Gastroesophageal sphincter (tissue), 4 donors: ENCODE data around the gene DMBX1. TPM values are rescaled to one million over a fixed set of nuclear protein-coding genes. Genes with fewer than 3 reads are reported as not detected.

Experiments used
- ATAC-seq: fragments of 150-250 bp; one replicate; pipeline ENCODE4 v1.9.1; 2016; ENCODE audit warnings: mild to moderate bottlenecking, moderate library complexity
- H3K27ac ChIP-seq, 4 donors: fragments of 200-600 bp; sonication (generic) in 3 of 4; 1 replicate in 3 of 4; 2 replicates in 1 of 4; pipeline ENCODE4 v1.5.1; 2016 to 2019
- H3K27me3 ChIP-seq: fragments of 200-600 bp; sonication (generic); one replicate; pipeline ENCODE4 v1.5.1; 2019
- H3K36me3 ChIP-seq, 2 donors: fragments of 200-600 bp; sonication (generic); one replicate each; pipeline ENCODE4 v1.5.1; 2019; ENCODE audit warnings: control low read depth in 1 of 2
- H3K4me1 ChIP-seq, 3 donors: fragments of 200-600 bp; sonication (generic); 1 replicate in 2 of 3; 2 replicates in 1 of 3; pipeline ENCODE4 v1.5.1; 2016 to 2019; ENCODE audit warnings: control low read depth in 2 of 3
- H3K4me3 ChIP-seq, 2 donors: fragments of 200-600 bp; sonication (generic); one replicate each; pipeline ENCODE4 v1.5.1; 2019; ENCODE audit warnings: mild to moderate bottlenecking in 1 of 2, moderate library complexity in 1 of 2
- H3K9me3 ChIP-seq, 3 donors: fragments of 200-600 bp; sonication (generic); one replicate each; pipeline ENCODE4 v1.5.1; 2017 to 2019; ENCODE audit warnings: control low read depth in 2 of 3
- CTCF ChIP-seq, 4 experiments: fragments of 200-600 bp in 2 of 4; fragments of 450-650 bp in 2 of 4; sonication (generic) in 1 of 4; IDR thresholded peaks; one replicate each; pipeline ENCODE4 v1.5.1; 2017 to 2019; ENCODE audit warnings: antibody characterized with exemption in 4 of 4, mild to moderate bottlenecking in 2 of 4, moderate library complexity in 2 of 4
- EP300 ChIP-seq: sonication (generic); formaldehyde crosslinking; IDR thresholded peaks from one replicate; pipeline ENCODE4 v1.6.1; 2017; ENCODE audit warnings: antibody characterized with exemption, mild to moderate bottlenecking
- POLR2A ChIP-seq, 2 donors: fragments of 450-650 bp; IDR thresholded peaks; one replicate each; pipeline ENCODE4 v1.6.1; 2017; ENCODE audit warnings: antibody characterized with exemption in 2 of 2, mild to moderate bottlenecking in 2 of 2, moderate library complexity in 1 of 2
- POLR2AphosphoS5 ChIP-seq: sonication (generic); formaldehyde crosslinking; IDR thresholded peaks from one replicate; pipeline ENCODE4 v1.6.1; 2017; ENCODE audit warnings: antibody characterized with exemption
- WGBS, 2 donors: methylation state at CpG; one replicate each; pipeline ENCODE4 v1.1.5; 2018; ENCODE audit warnings: low coverage in 1 of 2; 5-methylcytosine and 5-hydroxymethylcytosine counted together
- total RNA-seq, 4 donors: library from RNA; depleted of rRNA; stranded (reverse); fragments of >200 nt; gene quantifications; one replicate each; pipeline ENCODE4 v1.1.0, GENCODE V29; 2016

The DMBX1 gene
- total RNA-seq, 4 donors from 2014 or later: not detected

DNA sequence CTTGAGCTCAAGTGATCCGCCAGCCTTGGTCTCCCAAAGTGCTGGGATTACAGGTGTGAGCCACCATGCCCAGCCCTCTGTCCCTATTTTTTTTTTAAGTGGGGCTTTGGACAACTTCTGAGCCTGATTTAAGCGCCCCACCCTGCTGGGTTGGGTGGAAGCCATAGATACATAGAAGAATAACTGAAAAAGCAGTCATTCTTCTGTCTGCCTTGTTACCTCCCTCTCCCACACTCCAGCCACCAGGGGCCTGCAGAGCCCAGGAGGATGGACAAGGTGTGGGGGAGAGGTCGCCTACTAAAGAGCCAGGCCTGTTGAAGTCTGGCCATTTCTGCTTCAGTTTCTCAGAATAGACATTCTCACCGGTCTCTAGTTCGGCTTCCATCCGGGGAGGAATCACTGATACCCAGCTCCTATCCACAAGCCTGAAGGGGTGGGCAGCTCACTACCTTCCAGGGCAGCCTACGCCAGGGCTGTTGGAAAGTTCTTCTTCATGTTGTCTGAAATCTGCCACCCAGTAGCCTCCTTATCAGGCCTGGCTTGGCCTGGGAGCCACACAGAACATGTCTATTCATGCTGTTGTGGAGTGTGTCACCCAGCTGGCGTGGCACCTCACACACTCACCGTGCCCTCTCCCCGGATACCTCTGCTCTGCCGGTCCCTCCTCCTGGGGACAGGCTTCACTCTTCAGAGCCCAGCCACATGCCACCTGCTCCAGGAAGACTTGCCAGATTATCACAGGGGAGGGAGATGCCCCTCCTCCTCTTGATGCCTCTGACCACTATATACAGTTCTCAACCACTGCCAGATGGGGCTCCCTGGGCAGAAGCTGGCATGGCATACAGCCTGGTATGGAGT is 34.1 kb downstream of the DMBX1 start:
- peaks cover 0 to 10% (median 5%) of the 10 kb centered on the region in 3 donors for H3K4me1 ChIP-seq
- no peak for ATAC-seq
- H3K27me3 ChIP-seq: peaks cover 47% of the 10 kb centered on the region
- H3K4me3 ChIP-seq: no peak overlapping the region
- no peak overlapping the region for H3K27ac ChIP-seq
- H3K36me3 ChIP-seq: no peaks in the 10 kb centered on the region
- 89 to 100% methylated on average over 1 to 3 of the region's 11 CpGs for WGBS, 2 donors
- H3K9me3 ChIP-seq: no peaks in the 10 kb centered on the region
- TF ChIP-seq CTCF (IDR thresholded peaks at IDR 0.05) (no peak), POLR2A (IDR thresholded peaks at IDR 0.05) (no peak), EP300 (no peak), POLR2AphosphoS5 (no peak)

GRCh38 chr1:46524843-46525242 is 35.2 kb downstream of the DMBX1 start:
- ATAC-seq: no peak
- no peaks in the 10 kb centered on the region for H3K9me3 ChIP-seq
- WGBS, 2 donors: 78% methylated on average over 3 of the region's 5 CpGs; no CpG with 5 or more reads in 1 of the 2 donors
- no peaks in the 10 kb centered on the region for H3K36me3 ChIP-seq
- TF ChIP-seq POLR2A (IDR thresholded peaks at IDR 0.05): no peak
- TF ChIP-seq POLR2AphosphoS5: no peak
- no peak for TF ChIP-seq EP300
- TF ChIP-seq CTCF (IDR thresholded peaks at IDR 0.05): no peak
- no peak overlapping the region for H3K27ac ChIP-seq
- no peak overlapping the region for H3K4me3 ChIP-seq
- peaks cover 47% of the 10 kb centered on the region for H3K27me3 ChIP-seq
- H3K4me1 ChIP-seq: peaks cover 0 to 10% (median 5%) of the 10 kb centered on the region in 3 donors

DNA sequence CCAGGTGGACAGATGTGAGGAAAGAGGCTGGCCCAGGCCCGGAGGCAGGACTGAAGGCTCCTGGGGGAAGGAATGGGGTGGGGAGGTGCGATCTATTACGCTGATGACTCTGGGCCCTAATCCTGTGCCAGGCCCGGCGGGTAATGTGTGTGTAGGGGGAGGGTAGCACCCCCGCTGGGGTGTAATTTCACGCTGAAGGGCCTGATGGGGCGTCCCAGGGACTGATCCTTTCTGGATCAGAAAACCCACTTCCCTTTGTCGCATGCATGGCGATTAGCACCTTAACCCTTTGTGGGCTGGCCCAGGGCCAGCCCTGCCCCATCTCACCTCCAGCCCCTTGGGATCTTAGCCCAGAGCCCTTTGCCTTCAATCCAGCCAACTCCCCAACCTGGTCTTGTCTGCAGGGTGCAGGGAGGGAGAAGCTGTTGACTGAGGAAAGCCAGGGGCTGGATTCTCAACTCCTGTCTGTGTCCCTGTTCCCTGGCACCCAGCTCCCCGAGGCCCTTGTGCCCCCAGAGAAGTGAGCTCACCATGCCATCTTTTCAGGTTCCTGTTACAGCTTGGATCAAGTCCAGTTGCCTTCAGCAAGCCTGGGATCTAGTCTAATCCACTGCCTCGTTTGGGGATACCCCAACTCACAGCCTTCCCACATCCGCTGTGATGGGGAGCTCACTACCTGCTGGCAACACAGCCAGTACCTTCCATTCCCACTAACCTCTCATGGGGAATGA is 35.8 kb downstream of the DMBX1 start:
- H3K36me3 ChIP-seq: no peaks in the 10 kb centered on the region
- H3K4me3 ChIP-seq: no peak overlapping the region
- peaks cover 47% of the 10 kb centered on the region for H3K27me3 ChIP-seq
- H3K4me1 ChIP-seq: peaks cover 0 to 10% (median 5%) of the 10 kb centered on the region in 3 donors
- 67 to 75% methylated on average over 2 to 8 of the region's 13 CpGs for WGBS, 2 donors
- no peaks in the 10 kb centered on the region for H3K9me3 ChIP-seq
- no peak for ATAC-seq
- TF ChIP-seq POLR2AphosphoS5: no peak
- no peak for TF ChIP-seq POLR2A (IDR thresholded peaks at IDR 0.05)
- TF ChIP-seq CTCF (IDR thresholded peaks at IDR 0.05): no peak
- TF ChIP-seq EP300: no peak
- no peak overlapping the region for H3K27ac ChIP-seq

DNA sequence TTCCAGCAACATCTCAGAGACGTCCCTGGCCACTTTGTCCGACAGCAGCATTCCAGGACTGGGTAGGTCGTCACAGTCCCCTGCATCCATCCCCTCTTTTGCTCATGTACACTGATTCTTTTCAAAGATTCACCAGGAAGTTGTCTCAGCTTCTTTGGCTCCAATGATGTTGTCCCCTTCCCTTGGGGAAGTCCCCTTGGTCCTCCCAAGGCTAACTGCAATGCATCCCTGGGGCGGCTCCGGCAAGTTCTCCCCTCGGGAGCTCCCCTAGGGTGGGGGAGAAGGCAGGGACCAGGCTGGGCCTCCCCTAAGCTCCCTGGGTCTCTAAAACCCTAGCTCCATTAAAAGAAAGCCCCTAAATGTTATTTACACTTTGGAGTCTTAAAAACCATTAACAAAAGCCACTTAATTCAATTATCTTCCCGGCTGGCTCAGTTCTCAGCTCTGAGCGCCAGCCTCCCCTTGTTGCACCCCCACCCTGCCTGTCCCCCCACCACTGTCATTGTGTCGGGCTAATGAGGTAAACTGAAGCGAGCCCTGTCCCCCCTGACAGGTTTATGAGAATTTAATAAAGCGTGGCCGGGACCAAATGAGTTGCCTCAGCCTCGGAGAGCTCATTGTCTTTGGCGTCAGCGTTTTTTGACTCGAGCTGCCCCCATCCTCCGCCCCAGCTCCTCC is 36.5 kb downstream of the DMBX1 start:
- Histone ChIP-seq H3K4me1 (peaks cover 0 to 10% (median 5%) of the 10 kb centered on the region in 3 donors), H3K9me3 (no peaks in the 10 kb centered on the region), H3K4me3 (no peak overlapping the region), H3K36me3 (no peaks in the 10 kb centered on the region), H3K27ac (no peak overlapping the region), H3K27me3 (peaks cover 51% of the 10 kb centered on the region)
- ATAC-seq: no peak
- TF ChIP-seq POLR2A (IDR thresholded peaks at IDR 0.05): no peak
- TF ChIP-seq CTCF (IDR thresholded peaks at IDR 0.05): no peak
- 60 to 61% methylated on average over 5 to 7 of the region's 17 CpGs for WGBS, 2 donors
